Tibial artery (tissue), 4 donors: ENCODE data around the gene CITED2.
"Not testable (repeated sequence)": the region's sequence is repeated elsewhere in the genome, so short reads cannot be mapped to it uniquely, and the experiment has no call there.

Experiments
- DNase-seq, 2 donors: peaks; one replicate each; pipeline ENCODE4 v3.0.0-alpha.2; 2019
- H3K27ac ChIP-seq, 2 donors: fragments of 200-600 bp; sonication (generic) in 1 of 2; 1 replicate in 1 of 2; 2 replicates in 1 of 2; pipeline ENCODE4 v1.5.1; 2018 to 2019; ENCODE audit warnings: mild to moderate bottlenecking in 1 of 2
- H3K27me3 ChIP-seq, 2 donors: fragments of 200-600 bp; sonication (generic) in 1 of 2; one replicate each; pipeline versions ENCODE4 v1.5.1 to v1.6.0; 2016 to 2019
- H3K36me3 ChIP-seq, 3 donors: fragments of 200-600 bp; sonication (generic) in 2 of 3; one replicate each; pipeline ENCODE4 v1.5.1; 2016 to 2019; ENCODE audit warnings: mild to moderate bottlenecking in 2 of 3
- H3K4me1 ChIP-seq, 4 donors: fragments of 200-600 bp; sonication (generic) in 2 of 4; 1 replicate in 3 of 4; 2 replicates in 1 of 4; pipeline ENCODE4 v1.5.1; 2016 to 2019
- H3K4me3 ChIP-seq, 2 donors: fragments of 200-600 bp; sonication (generic) in 1 of 2; 1 replicate in 1 of 2; 2 replicates in 1 of 2; pipeline ENCODE4 v1.5.1; 2018 to 2019; ENCODE audit warnings: mild to moderate bottlenecking in 2 of 2
- H3K9me3 ChIP-seq, 3 donors: fragments of 200-600 bp; sonication (generic) in 1 of 3; one replicate each; pipeline ENCODE4 v1.5.1; 2016 to 2019
- intact Hi-C: fragments of 100-400 bp; cut with DNase I; formaldehyde crosslinking; loops from one replicate; pipeline ENCODE4 v1.15.0; 2023; ENCODE audit warnings: low total_unique reads
- TF ChIP-seq, protein P1 (sequence below), 2 experiments: fragments of 200-600 bp in 1 of 2; fragments of 450-650 bp in 1 of 2; IDR thresholded peaks; one replicate each; pipeline ENCODE4 v1.5.1; 2017 to 2019; ENCODE audit warnings: antibody characterized with exemption in 2 of 2, mild to moderate bottlenecking in 1 of 2, moderate library complexity in 1 of 2

Gene CITED2

DNA sequence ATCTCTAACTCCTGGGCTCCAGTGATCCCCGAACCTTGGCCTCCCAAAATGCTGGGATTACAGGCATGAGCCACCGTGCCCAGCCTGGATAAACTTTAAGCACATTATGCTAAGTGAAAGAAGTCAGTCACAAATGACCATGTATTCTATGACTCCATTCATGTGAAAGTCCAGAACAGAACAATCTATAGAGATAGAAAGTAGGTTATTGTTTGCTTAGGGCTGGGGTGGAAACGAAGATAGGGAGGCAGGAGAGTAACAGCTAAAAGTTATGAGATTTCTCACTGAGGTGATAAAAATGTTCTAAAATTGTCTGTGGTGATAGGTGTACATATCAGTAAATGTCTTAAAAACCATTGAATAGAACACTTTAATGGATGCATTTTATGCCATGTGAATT, 40.9 kb upstream of the CITED2 start:
- Histone ChIP-seq H3K36me3 (no peaks in the 10 kb centered on the region), H3K4me1 (no peaks in the 10 kb centered on the region), H3K27ac (no peak overlapping the region), H3K4me3 (no peak overlapping the region), H3K9me3 (no peaks in the 10 kb centered on the region), H3K27me3 (no peaks in the 10 kb centered on the region)
- TF ChIP-seq, protein P1, sequence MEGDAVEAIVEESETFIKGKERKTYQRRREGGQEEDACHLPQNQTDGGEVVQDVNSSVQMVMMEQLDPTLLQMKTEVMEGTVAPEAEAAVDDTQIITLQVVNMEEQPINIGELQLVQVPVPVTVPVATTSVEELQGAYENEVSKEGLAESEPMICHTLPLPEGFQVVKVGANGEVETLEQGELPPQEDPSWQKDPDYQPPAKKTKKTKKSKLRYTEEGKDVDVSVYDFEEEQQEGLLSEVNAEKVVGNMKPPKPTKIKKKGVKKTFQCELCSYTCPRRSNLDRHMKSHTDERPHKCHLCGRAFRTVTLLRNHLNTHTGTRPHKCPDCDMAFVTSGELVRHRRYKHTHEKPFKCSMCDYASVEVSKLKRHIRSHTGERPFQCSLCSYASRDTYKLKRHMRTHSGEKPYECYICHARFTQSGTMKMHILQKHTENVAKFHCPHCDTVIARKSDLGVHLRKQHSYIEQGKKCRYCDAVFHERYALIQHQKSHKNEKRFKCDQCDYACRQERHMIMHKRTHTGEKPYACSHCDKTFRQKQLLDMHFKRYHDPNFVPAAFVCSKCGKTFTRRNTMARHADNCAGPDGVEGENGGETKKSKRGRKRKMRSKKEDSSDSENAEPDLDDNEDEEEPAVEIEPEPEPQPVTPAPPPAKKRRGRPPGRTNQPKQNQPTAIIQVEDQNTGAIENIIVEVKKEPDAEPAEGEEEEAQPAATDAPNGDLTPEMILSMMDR (IDR thresholded peaks at IDR 0.05) = no peak
- no peak for DNase-seq
- intact Hi-C loops = no loop called here

DNA sequence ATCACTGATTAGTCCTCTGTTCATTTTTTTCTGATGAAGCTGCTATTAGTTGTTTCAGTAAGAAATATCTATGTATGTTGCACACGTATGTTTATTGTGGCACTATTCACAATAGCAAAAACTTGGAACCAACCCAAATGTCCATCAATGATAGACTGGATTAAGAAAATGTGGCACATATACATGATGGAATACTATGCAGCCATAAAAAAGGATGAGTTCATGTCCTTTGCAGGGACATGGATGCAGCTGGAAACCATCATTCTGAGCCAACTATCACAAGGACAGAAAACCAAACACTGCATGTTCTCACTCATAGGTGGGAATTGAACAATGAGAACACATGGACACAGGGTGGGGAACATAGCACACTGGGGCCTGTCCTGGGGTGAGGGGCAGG, 37.7 kb upstream of the CITED2 start:
- intact Hi-C loops, H3K9me3 ChIP-seq, H3K36me3 ChIP-seq, H3K27ac ChIP-seq, DNase-seq, H3K27me3 ChIP-seq, H3K4me3 ChIP-seq: not testable (repeated sequence)
- H3K4me1 ChIP-seq = peaks cover 0 to 16% (median 0%) of the 10 kb centered on the region in 4 donors

DNA sequence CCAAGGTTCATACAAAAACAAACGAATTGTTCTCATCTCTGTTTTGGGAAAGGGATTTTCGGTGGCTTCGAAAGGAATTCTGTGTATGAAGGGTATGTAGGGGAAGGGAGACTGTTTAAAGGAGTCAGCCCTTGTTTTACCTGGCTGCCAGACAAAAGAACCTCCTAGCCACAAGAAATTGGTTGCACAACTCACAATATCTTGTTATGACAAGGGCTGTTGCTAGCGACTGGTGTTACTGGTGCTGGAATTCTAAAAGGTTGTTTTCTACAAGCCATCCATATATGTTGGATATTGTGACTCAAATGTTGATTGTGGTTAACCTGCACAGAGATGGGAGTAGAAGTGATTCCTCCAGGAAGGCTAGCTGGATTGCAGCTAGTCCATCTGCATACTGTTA, 34.6 kb upstream of the CITED2 start:
- H3K27ac ChIP-seq = no peak overlapping the region
- peaks cover 0 to 16% (median 0%) of the 10 kb centered on the region in 4 donors for H3K4me1 ChIP-seq
- no peaks in the 10 kb centered on the region for H3K27me3 ChIP-seq
- DNase-seq = no peak
- intact Hi-C loops = no loop called here
- no peaks in the 10 kb centered on the region for H3K9me3 ChIP-seq
- H3K4me3 ChIP-seq = no peak overlapping the region
- no peaks in the 10 kb centered on the region for H3K36me3 ChIP-seq
- TF ChIP-seq, protein P1 (IDR thresholded peaks at IDR 0.05) = no peak

DNA sequence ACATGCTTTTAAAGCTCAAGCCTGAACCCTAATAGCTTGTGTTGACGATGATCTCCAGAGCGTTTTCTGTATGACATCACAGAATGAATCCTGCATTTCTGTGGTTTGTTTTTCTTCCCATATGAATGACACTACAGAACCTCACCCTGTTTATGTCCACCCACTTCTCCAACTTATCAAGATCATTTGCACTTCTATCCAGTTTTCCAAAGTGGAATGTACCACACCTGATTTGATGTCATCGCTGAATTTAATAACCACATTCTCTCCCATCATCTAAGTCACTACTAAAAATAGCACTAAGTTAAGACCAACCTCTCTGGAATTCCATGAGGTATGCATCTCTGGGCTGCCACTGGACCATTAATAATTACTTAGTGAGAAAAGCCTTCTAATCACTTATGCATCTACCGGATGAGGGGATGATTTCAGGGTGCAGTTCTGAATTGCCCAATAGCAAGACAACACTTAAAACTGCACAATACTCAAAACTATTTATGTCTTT, 33.3 kb upstream of the CITED2 start:
- peaks cover 0 to 16% (median 0%) of the 10 kb centered on the region in 4 donors for H3K4me1 ChIP-seq
- intact Hi-C loops = no loop called here
- no peak for DNase-seq
- no peak overlapping the region for H3K4me3 ChIP-seq
- H3K27me3 ChIP-seq = no peaks in the 10 kb centered on the region
- H3K27ac ChIP-seq = no peak overlapping the region
- H3K9me3 ChIP-seq = no peaks in the 10 kb centered on the region
- H3K36me3 ChIP-seq = no peaks in the 10 kb centered on the region
- TF ChIP-seq, protein P1 (IDR thresholded peaks at IDR 0.05) = no peak

DNA sequence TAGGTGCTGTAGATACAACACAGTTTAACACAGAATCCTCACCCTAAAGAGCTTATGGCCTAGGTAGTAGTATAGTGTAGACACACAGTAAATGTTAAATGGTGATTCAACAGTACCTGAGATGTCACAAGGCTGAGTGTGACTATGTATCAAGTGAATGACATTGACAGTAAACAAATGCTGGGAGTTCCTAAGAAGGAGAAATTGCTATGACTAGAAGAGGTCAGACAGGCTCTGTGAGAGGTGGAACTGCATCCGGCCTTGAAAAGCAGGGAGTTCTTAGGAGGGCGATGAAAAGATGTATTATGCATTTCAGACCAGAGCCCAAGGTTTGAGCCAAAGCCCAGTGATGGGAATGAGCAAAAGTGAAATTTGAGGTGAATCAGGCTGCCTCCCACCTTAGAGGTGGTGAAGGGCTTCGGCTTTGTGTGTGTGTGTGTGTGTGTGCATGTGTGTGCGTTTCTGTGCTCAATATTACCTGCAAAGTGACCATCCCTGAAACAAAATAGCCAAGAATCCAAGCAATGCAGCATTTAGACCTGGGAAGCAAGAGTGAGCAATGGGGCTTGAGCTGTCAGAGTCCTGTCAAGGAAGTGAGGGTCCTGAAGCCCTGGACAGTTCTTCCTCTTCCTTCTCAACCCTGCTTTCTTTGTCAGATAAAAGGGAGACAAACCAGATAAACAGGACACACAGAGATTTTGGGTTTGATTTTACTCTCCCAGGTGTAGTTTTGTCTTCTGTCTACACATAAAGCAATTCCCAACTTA, 32.3 kb upstream of the CITED2 start:
- no peaks in the 10 kb centered on the region for H3K9me3 ChIP-seq
- no peaks in the 10 kb centered on the region for H3K27me3 ChIP-seq
- intact Hi-C loops = no loop called here
- no peak overlapping the region for H3K27ac ChIP-seq
- no peaks in the 10 kb centered on the region for H3K36me3 ChIP-seq
- no peak for DNase-seq
- peaks cover 0 to 16% (median 0%) of the 10 kb centered on the region in 4 donors for H3K4me1 ChIP-seq
- no peak overlapping the region for H3K4me3 ChIP-seq
- TF ChIP-seq, protein P1 (IDR thresholded peaks at IDR 0.05) = no peak

DNA sequence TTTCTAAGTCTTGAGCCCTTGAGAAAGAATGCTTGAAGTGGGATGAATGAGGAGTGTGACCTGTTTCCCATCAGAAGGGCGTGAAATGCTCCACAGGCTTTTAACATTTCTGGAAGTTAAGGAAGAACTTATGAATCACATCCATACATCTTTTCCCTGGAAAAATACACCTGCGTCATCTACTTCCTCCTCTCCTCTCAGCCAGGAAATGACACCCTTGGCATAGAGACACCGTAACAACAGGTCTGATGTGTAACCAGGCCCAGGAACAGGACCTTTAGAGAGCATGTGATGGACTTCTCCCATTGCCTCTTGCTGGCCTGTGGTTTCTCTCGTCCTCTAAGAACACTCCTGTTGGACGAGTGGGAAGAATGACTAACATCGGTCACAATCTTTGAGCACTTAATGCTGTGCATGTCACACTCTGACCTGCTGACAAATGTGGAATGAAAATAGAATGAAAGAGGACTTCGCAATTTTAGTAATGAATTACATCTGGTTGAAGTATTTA, 28.5 kb upstream of the CITED2 start:
- H3K27ac ChIP-seq = no peak overlapping the region
- H3K36me3 ChIP-seq = no peaks in the 10 kb centered on the region
- H3K27me3 ChIP-seq = no peaks in the 10 kb centered on the region
- peaks cover 0 to 3% (median 0%) of the 10 kb centered on the region in 4 donors for H3K4me1 ChIP-seq
- no peaks in the 10 kb centered on the region for H3K9me3 ChIP-seq
- TF ChIP-seq, protein P1 (IDR thresholded peaks at IDR 0.05) = no peak
- intact Hi-C loops = no loop called here
- DNase-seq = no peak
- no peak overlapping the region for H3K4me3 ChIP-seq
